Gastroesophageal sphincter (tissue), 4 donors: ENCODE data around the gene SYT3. TPM values are rescaled to one million over a fixed set of nuclear protein-coding genes. Genes with fewer than 3 reads are reported as not detected.

Source experiments
- ATAC-seq: fragments of 150-250 bp; one replicate; pipeline ENCODE4 v1.9.1; 2016; ENCODE audit warnings: mild to moderate bottlenecking, moderate library complexity
- H3K27ac ChIP-seq, 4 donors: fragments of 200-600 bp; sonication (generic) in 3 of 4; 1 replicate in 3 of 4; 2 replicates in 1 of 4; pipeline ENCODE4 v1.5.1; 2016 to 2019
- H3K27me3 ChIP-seq: fragments of 200-600 bp; sonication (generic); one replicate; pipeline ENCODE4 v1.5.1; 2019
- H3K36me3 ChIP-seq, 2 donors: fragments of 200-600 bp; sonication (generic); one replicate each; pipeline ENCODE4 v1.5.1; 2019; ENCODE audit warnings: control low read depth in 1 of 2
- H3K4me1 ChIP-seq, 3 donors: fragments of 200-600 bp; sonication (generic); 1 replicate in 2 of 3; 2 replicates in 1 of 3; pipeline ENCODE4 v1.5.1; 2016 to 2019; ENCODE audit warnings: control low read depth in 2 of 3
- H3K4me3 ChIP-seq, 2 donors: fragments of 200-600 bp; sonication (generic); one replicate each; pipeline ENCODE4 v1.5.1; 2019; ENCODE audit warnings: mild to moderate bottlenecking in 1 of 2, moderate library complexity in 1 of 2
- H3K9me3 ChIP-seq, 3 donors: fragments of 200-600 bp; sonication (generic); one replicate each; pipeline ENCODE4 v1.5.1; 2017 to 2019; ENCODE audit warnings: control low read depth in 2 of 3
- EP300 ChIP-seq: sonication (generic); formaldehyde crosslinking; IDR thresholded peaks from one replicate; pipeline ENCODE4 v1.6.1; 2017; ENCODE audit warnings: antibody characterized with exemption, mild to moderate bottlenecking
- POLR2A ChIP-seq, 2 donors: fragments of 450-650 bp; IDR thresholded peaks; one replicate each; pipeline ENCODE4 v1.6.1; 2017; ENCODE audit warnings: antibody characterized with exemption in 2 of 2, mild to moderate bottlenecking in 2 of 2, moderate library complexity in 1 of 2
- POLR2AphosphoS5 ChIP-seq: sonication (generic); formaldehyde crosslinking; IDR thresholded peaks from one replicate; pipeline ENCODE4 v1.6.1; 2017; ENCODE audit warnings: antibody characterized with exemption
- WGBS, 2 donors: methylation state at CpG; one replicate each; pipeline ENCODE4 v1.1.5; 2018; ENCODE audit warnings: low coverage in 1 of 2; 5-methylcytosine and 5-hydroxymethylcytosine counted together
- total RNA-seq, 4 donors: library from RNA; depleted of rRNA; stranded (reverse); fragments of >200 nt; gene quantifications; one replicate each; pipeline ENCODE4 v1.1.0, GENCODE V29; 2016
- TF ChIP-seq, protein P1 (sequence below), 4 experiments: fragments of 200-600 bp in 2 of 4; fragments of 450-650 bp in 2 of 4; sonication (generic) in 1 of 4; IDR thresholded peaks; one replicate each; pipeline ENCODE4 v1.5.1; 2017 to 2019; ENCODE audit warnings: antibody characterized with exemption in 4 of 4, mild to moderate bottlenecking in 2 of 4, moderate library complexity in 2 of 4

The SYT3 gene
- total RNA-seq, 4 donors from 2014 or later, result 0.42 TPM; not detected in 3

DNA sequence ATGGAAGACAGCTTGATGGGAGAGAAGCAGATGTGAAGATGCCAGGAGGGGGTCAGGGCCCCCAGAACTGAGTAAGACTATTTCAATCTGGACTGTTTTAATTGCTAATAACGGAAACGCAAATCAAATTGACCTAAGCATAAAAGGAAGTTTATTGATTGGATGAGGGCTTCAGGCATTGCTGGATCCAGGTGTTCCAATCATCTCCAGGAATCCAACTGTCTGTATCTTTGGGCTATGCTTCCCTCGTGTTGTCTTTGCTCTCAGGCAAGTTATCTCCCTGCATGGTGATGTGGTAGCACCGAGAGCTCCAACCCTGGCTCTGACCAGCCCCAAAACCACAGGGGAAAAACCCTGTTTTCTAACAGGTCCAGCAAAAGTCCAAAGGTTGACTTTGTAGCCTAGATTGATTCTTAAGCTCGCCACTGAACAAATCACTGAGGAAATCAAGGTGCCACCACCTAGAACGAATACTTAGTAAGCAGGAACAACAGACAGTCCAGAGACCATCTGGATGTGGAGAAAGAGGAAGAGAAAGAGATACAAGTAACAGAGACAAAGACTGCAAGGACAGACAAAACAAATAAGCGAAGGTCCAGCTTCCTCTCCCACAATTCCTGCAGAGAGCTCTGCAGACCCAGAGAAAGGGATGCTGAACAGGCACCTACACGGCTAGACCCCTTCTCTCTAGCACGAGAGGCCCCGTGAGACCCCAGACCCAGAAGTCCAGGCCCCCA, 8.4 kb upstream of the SYT3 start:
- Histone ChIP-seq H3K27me3 (peaks cover 99% of the 10 kb centered on the region), H3K36me3 (no peaks in the 10 kb centered on the region), H3K27ac (no peak overlapping the region), H3K4me3 (no peak overlapping the region), H3K9me3 (no peaks in the 10 kb centered on the region), H3K4me1 (no peaks in the 10 kb centered on the region)
- TF ChIP-seq, protein P1, sequence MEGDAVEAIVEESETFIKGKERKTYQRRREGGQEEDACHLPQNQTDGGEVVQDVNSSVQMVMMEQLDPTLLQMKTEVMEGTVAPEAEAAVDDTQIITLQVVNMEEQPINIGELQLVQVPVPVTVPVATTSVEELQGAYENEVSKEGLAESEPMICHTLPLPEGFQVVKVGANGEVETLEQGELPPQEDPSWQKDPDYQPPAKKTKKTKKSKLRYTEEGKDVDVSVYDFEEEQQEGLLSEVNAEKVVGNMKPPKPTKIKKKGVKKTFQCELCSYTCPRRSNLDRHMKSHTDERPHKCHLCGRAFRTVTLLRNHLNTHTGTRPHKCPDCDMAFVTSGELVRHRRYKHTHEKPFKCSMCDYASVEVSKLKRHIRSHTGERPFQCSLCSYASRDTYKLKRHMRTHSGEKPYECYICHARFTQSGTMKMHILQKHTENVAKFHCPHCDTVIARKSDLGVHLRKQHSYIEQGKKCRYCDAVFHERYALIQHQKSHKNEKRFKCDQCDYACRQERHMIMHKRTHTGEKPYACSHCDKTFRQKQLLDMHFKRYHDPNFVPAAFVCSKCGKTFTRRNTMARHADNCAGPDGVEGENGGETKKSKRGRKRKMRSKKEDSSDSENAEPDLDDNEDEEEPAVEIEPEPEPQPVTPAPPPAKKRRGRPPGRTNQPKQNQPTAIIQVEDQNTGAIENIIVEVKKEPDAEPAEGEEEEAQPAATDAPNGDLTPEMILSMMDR (IDR thresholded peaks at IDR 0.05), result no peak
- no peak for TF ChIP-seq POLR2AphosphoS5
- no peak for ATAC-seq
- 52 to 77% methylated on average over 4 to 8 of the region's 10 CpGs for WGBS, 2 donors

DNA sequence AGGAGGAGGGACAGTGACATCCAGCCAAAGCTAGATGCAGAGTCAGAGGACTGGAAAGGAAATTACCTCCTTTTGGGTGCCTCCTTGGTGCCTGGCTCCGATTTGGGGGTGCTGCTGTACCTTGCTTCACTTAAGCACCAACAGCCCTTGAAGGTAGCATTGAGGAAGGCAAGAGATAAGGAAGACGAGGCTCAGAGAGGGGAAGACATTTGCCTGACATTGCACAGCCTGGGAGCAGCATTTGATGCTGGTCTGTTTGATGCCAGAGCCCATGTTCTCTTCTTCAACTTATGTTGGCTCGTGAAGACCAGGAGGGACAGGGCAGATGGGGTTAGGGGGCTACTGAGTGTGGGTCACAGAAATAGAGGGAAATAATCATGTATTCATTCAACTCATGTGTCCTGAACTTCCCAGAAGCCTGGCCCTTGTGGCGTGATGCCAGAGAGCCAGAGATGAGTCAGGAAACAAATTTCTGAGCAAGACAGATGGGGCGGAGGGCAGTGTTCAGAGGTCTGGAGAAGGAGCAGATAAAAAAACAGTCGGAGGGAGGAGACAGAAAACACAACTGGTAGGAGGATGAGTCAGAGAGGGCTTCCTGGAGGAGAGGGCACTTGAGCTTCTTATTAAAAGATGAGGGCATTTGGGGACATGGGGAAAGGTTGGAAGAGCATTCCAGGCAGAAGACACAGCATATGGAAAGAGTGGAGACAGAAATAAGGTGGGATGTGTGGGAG, 6.6 kb upstream of the SYT3 start:
- H3K4me3 ChIP-seq, result no peak overlapping the region
- H3K9me3 ChIP-seq, result no peaks in the 10 kb centered on the region
- TF ChIP-seq POLR2AphosphoS5, result no peak
- TF ChIP-seq EP300, result no peak
- TF ChIP-seq, protein P1 (IDR thresholded peaks at IDR 0.05), result no peak
- no peak for TF ChIP-seq POLR2A (IDR thresholded peaks at IDR 0.05)
- H3K27me3 ChIP-seq, result peaks cover 100% of the 10 kb centered on the region
- no peaks in the 10 kb centered on the region for H3K4me1 ChIP-seq
- H3K36me3 ChIP-seq, result no peaks in the 10 kb centered on the region
- H3K27ac ChIP-seq, result no peak overlapping the region
- ATAC-seq, result no peak
- WGBS, 2 donors, result 28 to 37% methylated on average over 5 of the region's 6 CpGs

DNA sequence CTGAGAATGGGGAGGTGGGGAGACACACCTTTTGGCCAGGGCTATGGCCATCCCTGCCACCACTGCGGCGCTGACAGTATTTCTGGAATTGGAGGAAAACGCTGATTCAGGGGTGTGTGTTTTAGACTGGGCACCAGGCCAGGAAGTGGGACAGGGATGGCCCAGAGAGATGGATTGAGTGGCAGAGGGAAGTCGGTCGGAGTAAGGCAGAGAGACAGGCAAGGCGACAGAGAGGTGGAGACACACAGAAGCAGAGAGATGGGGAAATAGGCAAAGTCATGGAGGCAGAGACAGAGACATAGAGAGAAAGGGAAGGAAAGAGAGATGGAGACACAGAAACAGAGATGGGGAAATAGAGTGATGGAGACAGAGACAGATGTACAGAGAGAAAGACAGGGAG, 5.4 kb upstream of the SYT3 start:
- H3K27me3 ChIP-seq, result peaks cover 98% of the 10 kb centered on the region
- ATAC-seq, result no peak

DNA sequence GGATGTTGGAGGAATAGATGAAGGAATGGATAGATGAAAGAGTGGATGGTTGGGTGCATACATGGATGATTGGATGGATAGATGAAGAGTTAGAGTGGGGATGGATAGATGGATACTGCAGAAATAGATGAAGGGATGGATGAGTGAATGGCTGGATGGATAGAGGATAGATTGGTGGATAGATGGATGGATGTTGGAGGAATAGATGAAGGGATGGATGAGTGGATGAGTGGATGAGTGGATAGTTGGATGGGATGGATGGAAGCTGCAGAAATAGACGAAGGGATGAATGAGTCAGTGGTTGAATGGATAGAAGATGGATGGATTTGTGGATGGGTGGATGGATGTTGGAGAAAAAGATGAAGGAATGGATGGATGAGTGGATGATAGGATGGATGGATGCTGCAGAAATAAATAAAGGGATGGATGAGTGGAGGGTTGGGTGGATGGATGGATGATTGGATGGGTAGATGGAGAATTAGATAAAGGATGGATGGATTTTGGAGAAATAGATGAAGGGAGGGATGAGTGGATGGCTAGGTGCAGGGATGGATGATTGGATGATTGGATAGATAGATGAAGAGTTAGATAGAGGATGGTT, 4.7 kb upstream of the SYT3 start:
- peaks cover 98% of the 10 kb centered on the region for H3K27me3 ChIP-seq
- TF ChIP-seq EP300 (no peak), POLR2AphosphoS5 (no peak)

More for the DNA sequence above, 5.4 kb upstream of the SYT3 start:
- H3K27ac ChIP-seq, result no peak overlapping the region
- no peak overlapping the region for H3K4me3 ChIP-seq
- no peak for TF ChIP-seq EP300
- no peak for TF ChIP-seq POLR2A (IDR thresholded peaks at IDR 0.05)
- TF ChIP-seq, protein P1 (IDR thresholded peaks at IDR 0.05), result no peak
- no peak for TF ChIP-seq POLR2AphosphoS5
- H3K4me1 ChIP-seq, result no peaks in the 10 kb centered on the region
- WGBS, 2 donors, result 48 to 59% methylated on average over 3 to 4 of the region's 6 CpGs
- H3K9me3 ChIP-seq, result no peaks in the 10 kb centered on the region
- no peaks in the 10 kb centered on the region for H3K36me3 ChIP-seq

DNA sequence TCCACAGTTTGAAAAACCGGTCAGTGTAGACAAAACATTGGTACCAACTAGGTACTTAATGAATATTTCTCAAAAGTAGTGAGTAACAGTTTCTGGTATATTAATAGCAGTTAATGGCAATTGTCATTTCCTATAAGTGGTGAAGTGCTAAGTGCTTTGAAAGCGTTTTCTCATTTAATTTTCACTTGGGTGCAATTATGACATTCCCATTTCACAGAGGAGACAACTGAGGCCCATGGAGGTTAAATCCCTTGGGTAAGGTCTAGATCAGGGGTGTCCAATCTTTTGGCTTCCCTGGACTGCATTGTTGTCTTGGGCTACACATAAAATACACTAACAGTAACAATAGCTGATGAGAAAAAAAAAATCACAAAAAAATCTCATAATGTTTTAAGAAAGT, 687 bp upstream of the SYT3 start:
- Histone ChIP-seq H3K36me3 (no peaks in the 10 kb centered on the region), H3K4me3 (no peak overlapping the region), H3K27me3 (peaks cover 96% of the 10 kb centered on the region), H3K9me3 (peaks cover 0 to 5% (median 0%) of the 10 kb centered on the region in 3 donors), H3K27ac (no peak overlapping the region), H3K4me1 (peaks cover 0 to 14% (median 0%) of the 10 kb centered on the region in 3 donors)
- ATAC-seq, result no peak
- WGBS, 2 donors, result 59 to 68% methylated on average over 2 of the region's 2 CpGs
- no peak for TF ChIP-seq POLR2AphosphoS5
- no peak for TF ChIP-seq EP300
- TF ChIP-seq, protein P1 (IDR thresholded peaks at IDR 0.05), result no peak
- no peak for TF ChIP-seq POLR2A (IDR thresholded peaks at IDR 0.05)

More for the DNA sequence above, 4.7 kb upstream of the SYT3 start:
- no peak for ATAC-seq
- Histone ChIP-seq H3K4me1 (peaks cover 0 to 7% (median 0%) of the 10 kb centered on the region in 3 donors), H3K4me3 (no peak overlapping the region), H3K36me3 (no peaks in the 10 kb centered on the region), H3K27ac (no peak overlapping the region), H3K9me3 (no peaks in the 10 kb centered on the region)
- 32 to 43% methylated on average over 1 of the region's 1 CpG for WGBS, 2 donors
